ENCODE measurements around the gene SAP30BP. TPM values are rescaled to one million over a fixed set of nuclear protein-coding genes. Genes with fewer than 3 reads are reported as not detected.

SAP30BP gene
- total RNA-seq, 1 experiment from 2014 or later: 135 TPM

DNA sequence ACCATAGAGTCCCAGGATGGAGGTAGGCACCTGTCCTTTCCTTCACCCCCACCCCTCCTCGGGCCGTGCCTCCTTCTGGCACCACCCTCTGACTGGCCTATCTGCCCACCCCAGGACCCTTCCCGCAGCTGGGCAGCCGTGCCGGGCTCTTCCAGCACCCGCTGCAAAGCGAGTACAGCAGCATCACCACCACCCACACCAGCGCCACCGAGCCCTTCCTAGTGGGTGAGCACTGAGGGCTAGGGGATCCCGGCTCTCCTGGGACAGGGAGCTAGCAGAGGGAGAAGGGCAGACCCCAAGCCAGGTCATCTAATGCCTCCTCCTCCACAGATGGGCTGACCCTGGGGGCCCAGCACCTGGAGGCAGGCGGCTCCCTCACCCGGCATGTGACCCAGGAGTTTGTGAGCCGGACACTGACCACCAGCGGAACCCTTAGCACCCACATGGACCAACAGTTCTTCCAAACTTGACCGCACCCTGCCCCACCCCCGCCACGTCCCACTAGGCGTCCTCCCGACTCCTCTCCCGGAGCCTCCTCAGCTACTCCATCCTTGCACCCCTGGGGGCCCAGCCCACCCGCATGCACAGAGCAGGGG lies 90.0 kb downstream of the SAP30BP start:
- DNase-seq (ENCODE audit: low spot score): no peak

Other genes starting within 250 kb of the SAP30BP start
- gene TMEM94, start 210.7 kb upstream of the SAP30BP start, total RNA-seq (2014; rRNA removed; shearing (Covaris generic)): 24.3 and 33.6 TPM in 2 replicates
- gene CASKIN2, start 151.8 kb upstream of the SAP30BP start, total RNA-seq (2014; rRNA removed; shearing (Covaris generic)): 5.4 and 8.3 TPM in 2 replicates
- gene TSEN54, start 150.8 kb upstream of the SAP30BP start, total RNA-seq (2014; rRNA removed; shearing (Covaris generic)): 24.1 and 28.6 TPM in 2 replicates
- 7.8 and 13.0 TPM in 2 replicates for gene LLGL2, start 141.6 kb upstream of the SAP30BP start, total RNA-seq (2014; rRNA removed; shearing (Covaris generic))
- gene MYO15B, start 79.5 kb upstream of the SAP30BP start, total RNA-seq (2014; rRNA removed; shearing (Covaris generic)): 0.02 and 1.1 TPM in 2 replicates
- not detected in 2 replicates for gene SMIM5, start 33.9 kb upstream of the SAP30BP start, total RNA-seq (2014; rRNA removed; shearing (Covaris generic))
- gene RECQL5, start 184 bp upstream of the SAP30BP start, total RNA-seq (2014; rRNA removed; shearing (Covaris generic)): 6.4 and 14.3 TPM in 2 replicates
- 0.15 and 0.35 TPM in 2 replicates for gene ITGB4, start 54.1 kb downstream of the SAP30BP start, total RNA-seq (2014; rRNA removed; shearing (Covaris generic))
- 46.3 and 51.7 TPM in 2 replicates for gene GALK1, start 97.9 kb downstream of the SAP30BP start, total RNA-seq (2014; rRNA removed; shearing (Covaris generic))
- gene UNK, start 117.5 kb downstream of the SAP30BP start, total RNA-seq (2014; rRNA removed; shearing (Covaris generic)): 24.0 and 29.6 TPM in 2 replicates
- gene UNC13D, start 177.1 kb downstream of the SAP30BP start, total RNA-seq (2014; rRNA removed; shearing (Covaris generic)): 1.9 and 2.9 TPM in 2 replicates
- gene WBP2, start 188.0 kb downstream of the SAP30BP start, total RNA-seq (2014; rRNA removed; shearing (Covaris generic)): 14.8 and 26.3 TPM in 2 replicates
- gene TRIM47, start 211.2 kb downstream of the SAP30BP start, total RNA-seq (2014; rRNA removed; shearing (Covaris generic)): 12.9 and 13.5 TPM in 2 replicates
- gene TRIM65, start 229.6 kb downstream of the SAP30BP start, total RNA-seq (2014; rRNA removed; shearing (Covaris generic)): 8.4 and 10.5 TPM in 2 replicates
- 39.1 and 54.0 TPM in 2 replicates for gene MRPL38, start 237.5 kb downstream of the SAP30BP start, total RNA-seq (2014; rRNA removed; shearing (Covaris generic))

All from H4 (cell line).